HG02938 (cell line): ENCODE data around the gene MAGEA8.
"Not testable (repeated sequence)": the region's sequence is repeated elsewhere in the genome, so short reads cannot be mapped to it uniquely, and the experiment has no call there.

Experiments
- ATAC-seq: cut with Tn5 transposase; IDR thresholded peaks from one replicate; pipeline ENCODE4 v1.9.1; 2021; ENCODE audit warnings: mild to moderate bottlenecking, moderate library complexity; ENCODE audit not compliant: unreplicated experiment

Gene MAGEA8

GRCh38 chrX:149881081-149881711 lies at the start of gene MAGEA8:
Gene MAGEA8 (plus strand): TSS chrX:149881183. CDS start chrX:149884273, 3,090 bp downstream.
- no peak for ATAC-seq

- ATAC-seq, result no peak
Measured at GRCh38 chrX:149831473-149831872, 49.5 kb upstream of the MAGEA8 start.

GRCh38 chrX:149836728-149837127 lies 44.3 kb upstream of the MAGEA8 start:
- not testable (repeated sequence) for ATAC-seq

- ATAC-seq, result no peak
Measured at GRCh38 chrX:149837167-149837566, 43.8 kb upstream of the MAGEA8 start.

GRCh38 chrX:149837639-149838038 lies 43.3 kb upstream of the MAGEA8 start:
- ATAC-seq, result peak; percentile 67

- ATAC-seq, result no peak
Measured at GRCh38 chrX:149841929-149842328, 39.1 kb upstream of the MAGEA8 start.

- no peak for ATAC-seq
Measured at GRCh38 chrX:149845385-149845784, 35.6 kb upstream of the MAGEA8 start.

- no peak for ATAC-seq
Measured at GRCh38 chrX:149846789-149847188, 34.2 kb upstream of the MAGEA8 start.

GRCh38 chrX:149848855-149849254 lies 32.1 kb upstream of the MAGEA8 start:
- ATAC-seq, result no peak

- no peak for ATAC-seq
Measured at GRCh38 chrX:149849787-149850186, 31.2 kb upstream of the MAGEA8 start.

- no peak for ATAC-seq
Measured at GRCh38 chrX:149851864-149852263, 29.1 kb upstream of the MAGEA8 start.

GRCh38 chrX:149853925-149854324 lies 27.1 kb upstream of the MAGEA8 start:
- no peak for ATAC-seq

- no peak for ATAC-seq
Measured at GRCh38 chrX:149858592-149858991, 22.4 kb upstream of the MAGEA8 start.

- ATAC-seq, result no peak
Measured at GRCh38 chrX:149860445-149860844, 20.5 kb upstream of the MAGEA8 start.

GRCh38 chrX:149865390-149865789 lies 15.6 kb upstream of the MAGEA8 start:
- ATAC-seq, result no peak

- no peak for ATAC-seq
Measured at GRCh38 chrX:149867488-149867887, 13.5 kb upstream of the MAGEA8 start.

GRCh38 chrX:149870840-149871239 lies 10.1 kb upstream of the MAGEA8 start:
- no peak for ATAC-seq

- no peak for ATAC-seq
Measured at GRCh38 chrX:149871433-149871832, 9.6 kb upstream of the MAGEA8 start.

GRCh38 chrX:149871940-149872339 lies 9.0 kb upstream of the MAGEA8 start:
- peak; percentile 78 for ATAC-seq

GRCh38 chrX:149877157-149877556 lies 3.8 kb upstream of the MAGEA8 start:
- no peak for ATAC-seq

- no peak for ATAC-seq
Measured at GRCh38 chrX:149877636-149878035, 3.3 kb upstream of the MAGEA8 start.

- ATAC-seq, result not testable (repeated sequence)
Measured at GRCh38 chrX:149890828-149891227, 9.8 kb downstream of the MAGEA8 start.

GRCh38 chrX:149898554-149898953 lies 17.6 kb downstream of the MAGEA8 start:
- ATAC-seq, result no peak
